T-helper 1 cell treated with Interleukin-12 subunit alpha and Interleukin-12 subunit beta and Interleukin-4 antibody, amounts not matched to agents 30 μg/mL and 1 μg/mL, for 36 hours (primary cell): ENCODE data around the gene HORMAD2.

Experiments used
- H3K27ac Mint-ChIP-seq: one replicate; pipeline ENCODE4 v1.8.0; 2021; ENCODE audit warnings: mild to moderate bottlenecking, mixed read lengths
- H3K27me3 Mint-ChIP-seq: one replicate; pipeline ENCODE4 v1.8.0; 2021; ENCODE audit warnings: low read depth, mixed read lengths
- H3K36me3 Mint-ChIP-seq: one replicate; pipeline ENCODE4 v1.8.0; 2021; ENCODE audit warnings: low read depth, mixed read lengths
- H3K4me1 Mint-ChIP-seq: one replicate; pipeline ENCODE4 v1.8.0; 2021; ENCODE audit warnings: low read depth, mixed read lengths
- H3K4me3 Mint-ChIP-seq: one replicate; pipeline ENCODE4 v1.8.0; 2021; ENCODE audit warnings: mild to moderate bottlenecking, moderate library complexity, mixed read lengths
- H3K9me3 Mint-ChIP-seq: one replicate; pipeline ENCODE4 v1.8.0; 2021; ENCODE audit warnings: mixed read lengths

Gene HORMAD2

GRCh38 chr22:30105483-30105882, 25.2 kb downstream of the HORMAD2 start:
- Mint-ChIP-seq H3K27me3 (no peaks in the 10 kb centered on the region), H3K36me3 (peaks cover 2% of the 10 kb centered on the region), H3K4me3 (no peak overlapping the region), H3K27ac (peak overlapping the region; percentile 76), H3K4me1 (peaks cover 38% of the 10 kb centered on the region), H3K9me3 (peaks cover 4% of the 10 kb centered on the region)

GRCh38 chr22:30113494-30113893, 33.2 kb downstream of the HORMAD2 start:
- H3K4me3 Mint-ChIP-seq, result no peak overlapping the region
- no peaks in the 10 kb centered on the region for H3K27me3 Mint-ChIP-seq
- H3K36me3 Mint-ChIP-seq, result peaks cover 5% of the 10 kb centered on the region
- H3K27ac Mint-ChIP-seq, result no peak overlapping the region
- H3K9me3 Mint-ChIP-seq, result no peaks in the 10 kb centered on the region
- peaks cover 34% of the 10 kb centered on the region for H3K4me1 Mint-ChIP-seq

- H3K9me3 Mint-ChIP-seq, result no peaks in the 10 kb centered on the region
- no peak overlapping the region for H3K4me3 Mint-ChIP-seq
- peaks cover 5% of the 10 kb centered on the region for H3K36me3 Mint-ChIP-seq
- H3K27ac Mint-ChIP-seq, result no peak overlapping the region
- H3K27me3 Mint-ChIP-seq, result no peaks in the 10 kb centered on the region
- peaks cover 28% of the 10 kb centered on the region for H3K4me1 Mint-ChIP-seq
Observed at GRCh38 chr22:30114361-30114760, 34.1 kb downstream of the HORMAD2 start.

- Mint-ChIP-seq H3K27ac (no peak overlapping the region), H3K4me3 (no peak overlapping the region), H3K4me1 (peaks cover 28% of the 10 kb centered on the region), H3K9me3 (no peaks in the 10 kb centered on the region), H3K27me3 (no peaks in the 10 kb centered on the region), H3K36me3 (peaks cover 5% of the 10 kb centered on the region)
Observed at GRCh38 chr22:30115705-30116104, 35.4 kb downstream of the HORMAD2 start.

DNA sequence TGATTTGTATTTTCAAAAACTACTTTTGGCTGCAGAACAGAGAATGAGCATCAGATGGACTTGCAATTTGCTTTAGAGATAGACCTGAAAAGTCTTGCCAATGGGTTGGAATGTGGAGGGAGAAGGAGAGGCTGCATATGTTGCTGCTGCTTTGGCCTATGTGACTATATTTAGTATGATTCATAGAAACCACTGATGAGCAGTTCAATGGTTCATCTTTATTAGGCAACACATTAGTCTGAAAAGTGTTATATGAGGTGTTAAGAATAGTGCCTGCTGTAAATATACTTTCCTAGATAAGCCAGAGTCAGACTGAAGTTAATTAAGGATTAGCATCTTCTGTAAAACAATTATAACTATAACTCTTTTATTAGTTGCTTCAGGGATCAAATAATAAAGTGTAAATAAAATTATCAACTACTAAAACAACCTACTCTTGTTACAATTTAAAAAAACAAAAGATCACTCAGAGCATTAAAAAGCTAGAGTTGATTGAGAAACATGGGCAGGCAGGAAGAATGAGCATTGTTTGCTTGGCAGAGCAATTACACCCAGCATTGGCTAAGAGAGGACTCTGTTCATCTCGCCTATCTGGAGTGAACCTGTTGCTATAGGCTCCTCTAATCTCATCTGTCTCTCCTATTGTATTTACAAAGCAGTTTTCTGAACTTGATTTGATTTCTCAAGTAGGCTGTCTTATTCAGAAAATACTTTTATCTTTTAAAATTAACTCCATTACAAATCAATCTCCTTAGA, 36.3 kb downstream of the HORMAD2 start:
- H3K4me1 Mint-ChIP-seq, result peaks cover 28% of the 10 kb centered on the region
- H3K9me3 Mint-ChIP-seq, result no peaks in the 10 kb centered on the region
- H3K27ac Mint-ChIP-seq, result no peak overlapping the region
- H3K4me3 Mint-ChIP-seq, result no peak overlapping the region
- no peaks in the 10 kb centered on the region for H3K27me3 Mint-ChIP-seq
- H3K36me3 Mint-ChIP-seq, result peaks cover 5% of the 10 kb centered on the region

DNA sequence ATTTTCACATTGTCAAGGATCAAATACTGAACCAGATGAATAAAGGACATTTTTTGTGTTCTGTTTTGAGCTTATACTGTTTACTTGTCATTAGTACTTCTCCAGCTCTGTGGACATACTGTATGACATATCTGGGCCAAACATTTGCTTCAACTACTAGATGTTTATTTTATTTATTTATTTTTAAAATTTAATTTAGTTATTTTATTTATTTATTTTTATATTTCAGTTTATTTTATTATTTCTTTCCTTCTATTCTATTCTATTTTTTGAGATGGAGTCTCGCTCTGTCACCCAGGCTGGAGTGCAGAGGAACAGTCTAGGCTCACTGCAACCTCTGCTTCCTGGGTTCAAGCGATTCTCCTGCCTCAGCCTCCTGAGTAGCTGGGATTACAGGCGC, 37.0 kb downstream of the HORMAD2 start:
- Mint-ChIP-seq H3K4me3 (no peak overlapping the region), H3K27ac (no peak overlapping the region), H3K27me3 (no peaks in the 10 kb centered on the region), H3K4me1 (peaks cover 28% of the 10 kb centered on the region), H3K9me3 (no peaks in the 10 kb centered on the region), H3K36me3 (peaks cover 5% of the 10 kb centered on the region)

GRCh38 chr22:30118291-30118690, 38.0 kb downstream of the HORMAD2 start:
- peaks cover 5% of the 10 kb centered on the region for H3K36me3 Mint-ChIP-seq
- no peak overlapping the region for H3K4me3 Mint-ChIP-seq
- no peak overlapping the region for H3K27ac Mint-ChIP-seq
- no peaks in the 10 kb centered on the region for H3K27me3 Mint-ChIP-seq
- peaks cover 28% of the 10 kb centered on the region for H3K4me1 Mint-ChIP-seq
- H3K9me3 Mint-ChIP-seq, result no peaks in the 10 kb centered on the region

- Mint-ChIP-seq H3K4me1 (peaks cover 21% of the 10 kb centered on the region), H3K27me3 (no peaks in the 10 kb centered on the region), H3K4me3 (no peak overlapping the region), H3K9me3 (peaks cover 4% of the 10 kb centered on the region), H3K27ac (no peak overlapping the region), H3K36me3 (peaks cover 5% of the 10 kb centered on the region)
Observed at GRCh38 chr22:30121960-30122359, 41.7 kb downstream of the HORMAD2 start.

DNA sequence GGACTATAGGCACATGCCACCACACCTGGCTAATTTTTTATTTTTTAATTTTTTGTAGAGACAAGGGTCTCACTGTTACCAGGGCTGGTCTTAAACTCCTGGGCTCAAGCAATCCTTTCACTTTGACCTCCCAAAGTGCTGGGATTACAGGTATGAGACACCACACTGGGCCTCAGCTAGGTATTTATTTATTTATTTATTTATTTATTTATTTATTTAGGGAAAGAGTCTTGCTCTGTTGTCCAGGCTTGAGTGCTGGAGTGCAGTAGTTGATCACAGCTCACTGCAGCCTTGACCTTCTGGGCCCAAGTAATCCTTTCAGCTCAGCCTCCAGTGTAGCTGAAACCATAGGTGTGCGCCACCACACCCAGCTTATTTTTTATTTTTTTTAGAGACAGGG, 43.2 kb downstream of the HORMAD2 start:
- Mint-ChIP-seq H3K27ac (no peak overlapping the region), H3K27me3 (no peaks in the 10 kb centered on the region), H3K36me3 (peaks cover 5% of the 10 kb centered on the region), H3K9me3 (peaks cover 4% of the 10 kb centered on the region), H3K4me3 (no peak overlapping the region), H3K4me1 (peaks cover 17% of the 10 kb centered on the region)

GRCh38 chr22:30127749-30128166, 47.5 kb downstream of the HORMAD2 start:
- peaks cover 4% of the 10 kb centered on the region for H3K9me3 Mint-ChIP-seq
- H3K27ac Mint-ChIP-seq, result no peak overlapping the region
- H3K27me3 Mint-ChIP-seq, result no peaks in the 10 kb centered on the region
- peaks cover 5% of the 10 kb centered on the region for H3K36me3 Mint-ChIP-seq
- peaks cover 19% of the 10 kb centered on the region for H3K4me1 Mint-ChIP-seq
- H3K4me3 Mint-ChIP-seq, result no peak overlapping the region

- peaks cover 4% of the 10 kb centered on the region for H3K9me3 Mint-ChIP-seq
- no peaks in the 10 kb centered on the region for H3K27me3 Mint-ChIP-seq
- peaks cover 5% of the 10 kb centered on the region for H3K36me3 Mint-ChIP-seq
- H3K4me3 Mint-ChIP-seq, result no peak overlapping the region
- H3K4me1 Mint-ChIP-seq, result peaks cover 16% of the 10 kb centered on the region
- H3K27ac Mint-ChIP-seq, result no peak overlapping the region
Observed at GRCh38 chr22:30128511-30128910, 48.2 kb downstream of the HORMAD2 start.

- no peak overlapping the region for H3K4me3 Mint-ChIP-seq
- no peak overlapping the region for H3K27ac Mint-ChIP-seq
- no peaks in the 10 kb centered on the region for H3K27me3 Mint-ChIP-seq
Observed at GRCh38 chr22:30129636-30130035, 49.4 kb downstream of the HORMAD2 start.

DNA sequence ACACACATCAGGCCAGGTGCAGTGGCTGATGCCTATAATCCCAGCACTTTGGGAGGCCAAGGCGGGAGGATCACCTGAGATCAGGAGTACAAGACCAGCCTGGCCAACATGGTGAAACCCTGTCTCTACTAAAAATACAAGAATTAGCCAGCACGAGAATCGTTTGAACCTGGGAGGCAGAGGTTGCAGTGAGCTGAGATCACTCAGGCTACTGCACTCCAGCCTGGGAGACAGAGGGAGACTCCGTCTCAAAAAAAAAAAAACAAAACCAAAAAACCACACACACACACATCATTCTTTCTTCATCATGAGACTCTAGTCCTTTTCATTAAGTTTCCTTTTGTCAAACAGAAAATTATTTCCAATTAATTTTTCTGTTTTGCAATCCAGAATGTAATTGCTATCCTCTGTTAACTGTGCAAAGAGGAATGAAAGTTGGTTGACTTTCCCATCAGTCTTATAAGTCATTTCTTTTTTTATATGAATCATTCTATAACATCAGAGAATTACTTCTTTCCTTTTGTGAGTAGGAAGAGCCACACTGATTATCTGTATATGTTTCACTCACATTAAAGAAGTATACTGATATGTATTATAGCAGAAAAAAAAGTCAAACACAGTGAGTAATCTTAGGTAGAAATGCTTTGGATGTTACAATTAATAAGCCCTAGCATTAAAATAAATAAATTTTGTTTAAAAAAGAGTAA, 52.2 kb downstream of the HORMAD2 start:
- Mint-ChIP-seq H3K36me3 (peaks cover 2% of the 10 kb centered on the region), H3K9me3 (peaks cover 3% of the 10 kb centered on the region), H3K4me1 (peaks cover 14% of the 10 kb centered on the region), H3K27ac (peak overlapping the region; percentile 52), H3K27me3 (no peaks in the 10 kb centered on the region), H3K4me3 (no peak overlapping the region)

More at GRCh38 chr22:30129636-30130035, 49.4 kb downstream of the HORMAD2 start:
- Mint-ChIP-seq H3K9me3 (peaks cover 4% of the 10 kb centered on the region), H3K36me3 (peaks cover 2% of the 10 kb centered on the region), H3K4me1 (peaks cover 12% of the 10 kb centered on the region)

DNA sequence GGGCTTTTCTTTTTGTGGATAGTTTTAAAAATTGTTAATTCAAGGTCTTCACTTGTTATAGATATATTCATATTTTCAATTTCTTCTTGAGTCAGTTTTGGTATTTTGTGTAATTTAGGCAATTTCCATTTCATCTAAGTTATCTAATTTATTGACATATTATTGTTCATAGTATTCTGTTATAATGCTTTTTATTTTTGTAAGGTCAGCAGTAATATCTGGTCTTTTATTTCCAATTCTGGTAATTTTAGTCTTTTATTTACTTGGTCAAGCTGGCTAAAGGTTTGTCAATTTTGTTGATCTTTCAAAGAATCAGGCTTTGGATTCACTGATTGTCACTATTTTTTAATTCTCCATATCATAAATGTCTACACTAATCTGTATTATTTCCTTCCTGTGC, 60.1 kb downstream of the HORMAD2 start:
- Mint-ChIP-seq H3K4me1 (peaks cover 3% of the 10 kb centered on the region), H3K4me3 (no peak overlapping the region), H3K27ac (no peak overlapping the region), H3K36me3 (peaks cover 19% of the 10 kb centered on the region), H3K27me3 (no peaks in the 10 kb centered on the region), H3K9me3 (peaks cover 37% of the 10 kb centered on the region)

DNA sequence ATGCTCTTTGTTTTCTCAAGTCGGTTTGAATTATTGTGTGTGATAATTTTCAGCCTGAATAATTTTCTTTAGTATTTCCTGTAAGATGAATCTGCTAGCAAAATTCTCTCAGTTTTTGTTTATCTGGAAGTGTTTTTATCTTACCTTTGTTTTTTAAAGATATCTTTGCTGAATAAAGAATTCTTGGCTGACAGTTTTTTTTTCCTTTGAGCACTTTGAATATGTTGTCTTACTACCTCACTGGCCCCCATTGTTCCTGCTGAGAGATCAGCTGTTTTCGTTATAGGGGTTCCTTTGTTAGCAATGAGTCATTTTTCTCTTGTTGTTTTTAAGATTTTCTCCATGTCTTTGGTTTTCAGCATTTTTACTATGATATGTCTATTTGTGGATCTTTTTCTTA, 63.0 kb downstream of the HORMAD2 start:
- Mint-ChIP-seq H3K27ac (no peak overlapping the region), H3K4me3 (no peak overlapping the region), H3K27me3 (no peaks in the 10 kb centered on the region), H3K4me1 (no peaks in the 10 kb centered on the region), H3K9me3 (peaks cover 43% of the 10 kb centered on the region), H3K36me3 (peaks cover 19% of the 10 kb centered on the region)
